Testis (tissue), 2 donors: Measurements from ENCODE around the gene SEMA5A.

Experiments used
- POLR2A ChIP-seq: fragments of 450-650 bp; IDR thresholded peaks from one replicate; pipeline ENCODE4 v1.6.1; 2017; ENCODE audit warnings: antibody characterized with exemption, mild to moderate bottlenecking, moderate library complexity
- TF ChIP-seq, protein P1 (sequence below), 3 experiments: fragments of 450-650 bp in 2 of 3; fragments of 200-600 bp in 1 of 3; sonication (generic) in 1 of 3; IDR thresholded peaks; one replicate each; pipeline ENCODE4 v1.5.1; 2016 to 2019; ENCODE audit warnings: antibody characterized with exemption in 3 of 3, mild to moderate bottlenecking in 2 of 3, moderate library complexity in 1 of 3

DNA sequence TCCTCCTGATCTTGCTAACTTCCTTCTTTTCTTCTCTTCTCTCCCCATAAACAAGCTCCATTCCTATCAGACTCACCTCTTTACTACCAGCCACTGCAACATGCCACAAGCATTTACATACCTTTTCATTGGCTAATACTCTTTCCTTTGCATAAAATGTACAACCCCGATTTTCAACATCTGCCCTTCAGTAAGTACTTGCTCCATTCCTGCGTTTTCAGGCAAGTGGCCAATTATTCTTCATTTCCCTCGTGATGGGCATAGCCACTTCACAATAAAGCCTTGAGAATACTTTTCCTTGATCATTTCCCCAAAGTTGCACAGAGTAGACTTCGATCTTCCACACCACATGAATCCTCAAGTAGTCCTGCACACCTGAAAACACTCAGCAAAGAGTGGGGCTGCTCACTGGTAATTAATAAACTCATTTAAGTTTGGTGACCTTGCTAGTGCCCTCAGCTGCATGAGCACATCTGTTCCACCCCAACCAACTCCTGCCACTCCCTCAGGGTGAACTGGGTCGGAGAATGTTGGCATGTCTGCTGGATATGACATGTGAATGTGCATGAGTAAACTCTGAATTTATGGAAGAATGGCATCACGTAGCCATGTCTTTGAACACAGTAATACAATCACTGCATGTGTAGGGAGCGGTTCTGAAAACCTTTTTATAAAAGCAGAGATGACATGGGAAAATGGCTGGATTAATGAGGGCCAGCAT is 535.8 kb downstream of the SEMA5A start:
- no peak for TF ChIP-seq POLR2A
- TF ChIP-seq, protein P1, sequence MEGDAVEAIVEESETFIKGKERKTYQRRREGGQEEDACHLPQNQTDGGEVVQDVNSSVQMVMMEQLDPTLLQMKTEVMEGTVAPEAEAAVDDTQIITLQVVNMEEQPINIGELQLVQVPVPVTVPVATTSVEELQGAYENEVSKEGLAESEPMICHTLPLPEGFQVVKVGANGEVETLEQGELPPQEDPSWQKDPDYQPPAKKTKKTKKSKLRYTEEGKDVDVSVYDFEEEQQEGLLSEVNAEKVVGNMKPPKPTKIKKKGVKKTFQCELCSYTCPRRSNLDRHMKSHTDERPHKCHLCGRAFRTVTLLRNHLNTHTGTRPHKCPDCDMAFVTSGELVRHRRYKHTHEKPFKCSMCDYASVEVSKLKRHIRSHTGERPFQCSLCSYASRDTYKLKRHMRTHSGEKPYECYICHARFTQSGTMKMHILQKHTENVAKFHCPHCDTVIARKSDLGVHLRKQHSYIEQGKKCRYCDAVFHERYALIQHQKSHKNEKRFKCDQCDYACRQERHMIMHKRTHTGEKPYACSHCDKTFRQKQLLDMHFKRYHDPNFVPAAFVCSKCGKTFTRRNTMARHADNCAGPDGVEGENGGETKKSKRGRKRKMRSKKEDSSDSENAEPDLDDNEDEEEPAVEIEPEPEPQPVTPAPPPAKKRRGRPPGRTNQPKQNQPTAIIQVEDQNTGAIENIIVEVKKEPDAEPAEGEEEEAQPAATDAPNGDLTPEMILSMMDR (IDR thresholded peaks at IDR 0.05): no peak
